Mesenchymal stem cell (in vitro differentiated cells and primary cell): ENCODE measurements around the gene STK10.

Source experiments
- DNase-seq: peaks from one replicate; pipeline ENCODE4 v3.0.0-alpha.2; 2013
- H2AFZ ChIP-seq: one replicate; pipeline ENCODE4 v1.6.1; 2013; ENCODE audit warnings: low read depth, mild to moderate bottlenecking, control low read depth, inconsistent platforms, low read length, moderate library complexity
- H2AK5ac ChIP-seq: 2 replicates; pipeline ENCODE4 v1.6.1; 2013; ENCODE audit warnings: low read length, moderate library complexity, mild to moderate bottlenecking, inconsistent platforms; ENCODE audit not compliant: severe bottlenecking
- H2BK120ac ChIP-seq: one replicate; pipeline ENCODE4 v1.6.1; 2013; ENCODE audit warnings: low read depth, mild to moderate bottlenecking, inconsistent platforms, low read length, moderate library complexity
- H2BK12ac ChIP-seq, 2 experiments: one replicate each; pipeline ENCODE4 v1.6.1; 2013; ENCODE audit warnings: inconsistent platforms in 2 of 2, low read length in 2 of 2, mild to moderate bottlenecking in 2 of 2, moderate library complexity in 2 of 2, control low read depth in 1 of 2
- H2BK15ac ChIP-seq: one replicate; pipeline ENCODE4 v1.6.1; 2013; ENCODE audit warnings: mild to moderate bottlenecking, low read depth, inconsistent platforms; ENCODE audit not compliant: poor library complexity, severe bottlenecking
- H2BK5ac ChIP-seq: 2 replicates; pipeline ENCODE4 v1.6.1; 2013; ENCODE audit warnings: low read depth, mild to moderate bottlenecking, low read length, control low read depth, inconsistent platforms; ENCODE audit not compliant: poor library complexity, severe bottlenecking
- H3K14ac ChIP-seq, 2 experiments: one replicate each; pipeline ENCODE4 v1.6.1; 2013; ENCODE audit warnings: inconsistent platforms in 2 of 2, low read length in 2 of 2, control low read depth in 1 of 2, mild to moderate bottlenecking in 1 of 2, moderate library complexity in 1 of 2
- H3K18ac ChIP-seq, 2 experiments: one replicate each; pipeline ENCODE4 v1.6.1; 2013; ENCODE audit warnings: inconsistent platforms in 2 of 2, low read length in 2 of 2, control low read depth in 1 of 2, low read depth in 1 of 2, mild to moderate bottlenecking in 1 of 2
- H3K23ac ChIP-seq, 2 experiments: one replicate each; pipeline ENCODE4 v1.6.1; 2013; ENCODE audit warnings: inconsistent platforms in 2 of 2, low read length in 2 of 2, mild to moderate bottlenecking in 2 of 2, moderate library complexity in 2 of 2, control low read depth in 1 of 2
- H3K27ac ChIP-seq: 2 replicates; pipeline ENCODE4 v1.5.1; 2013; ENCODE audit warnings: mild to moderate bottlenecking, moderate library complexity, low read length, control low read depth, inconsistent platforms; ENCODE audit not compliant: poor library complexity, severe bottlenecking
- H3K27me3 ChIP-seq, 2 experiments: 2 replicates each; pipeline versions ENCODE4 v1.6.1 to v1.7.0; 2013; ENCODE audit warnings: low read length in 2 of 2, mild to moderate bottlenecking in 2 of 2, moderate library complexity in 2 of 2, control low read depth in 1 of 2, inconsistent platforms in 1 of 2; ENCODE audit not compliant: control insufficient read depth in 1 of 2, insufficient read depth in 1 of 2
- H3K36me3 ChIP-seq, 2 experiments: 2 replicates each; pipeline versions ENCODE4 v1.6.1 to v1.7.0; 2013; ENCODE audit warnings: low read length in 2 of 2, control low read depth in 1 of 2, inconsistent platforms in 1 of 2, low read depth in 1 of 2, mild to moderate bottlenecking in 1 of 2; ENCODE audit not compliant: insufficient read depth in 2 of 2, control insufficient read depth in 1 of 2
- H3K4ac ChIP-seq, 2 experiments: one replicate each; pipeline ENCODE4 v1.6.1; 2013; ENCODE audit warnings: inconsistent platforms in 2 of 2, low read length in 2 of 2, mild to moderate bottlenecking in 2 of 2, moderate library complexity in 2 of 2, control low read depth in 1 of 2, low read depth in 1 of 2
- H3K4me1 ChIP-seq: 2 replicates; pipeline ENCODE4 v1.6.1; 2013; ENCODE audit warnings: low read depth, low read length, control low read depth; ENCODE audit not compliant: control insufficient read depth, insufficient read depth
- H3K4me2 ChIP-seq: 2 replicates; pipeline ENCODE4 v1.6.1; 2013; ENCODE audit warnings: low read length, mild to moderate bottlenecking, inconsistent platforms; ENCODE audit not compliant: poor library complexity, severe bottlenecking
- H3K4me3 ChIP-seq, 2 experiments: 2 replicates each; pipeline versions ENCODE4 v1.5.1 to v1.7.0; 2013; ENCODE audit warnings: low read length in 2 of 2, mild to moderate bottlenecking in 2 of 2, control low read depth in 1 of 2, low read depth in 1 of 2; ENCODE audit not compliant: insufficient read depth in 1 of 2
- H3K79me1 ChIP-seq: replicated peaks from 2 replicates; pipeline ENCODE4 v1.6.1; 2013; ENCODE audit warnings: mild to moderate bottlenecking, control low read depth, low read length, inconsistent platforms; ENCODE audit not compliant: poor library complexity, severe bottlenecking
- H3K9ac ChIP-seq: 2 replicates; pipeline ENCODE4 v1.7.0; 2013; ENCODE audit warnings: mild to moderate bottlenecking, low read length, moderate library complexity
- H3K9me3 ChIP-seq: 2 replicates; pipeline ENCODE4 v1.7.0; 2013; ENCODE audit warnings: mild to moderate bottlenecking, low read length; ENCODE audit not compliant: control insufficient read depth
- H4K8ac ChIP-seq: one replicate; pipeline ENCODE4 v1.6.1; 2013; ENCODE audit warnings: inconsistent platforms, mild to moderate bottlenecking, low read length, moderate library complexity
- H4K91ac ChIP-seq: one replicate; pipeline ENCODE4 v1.6.1; 2013; ENCODE audit warnings: mild to moderate bottlenecking, low read length, inconsistent platforms
- WGBS: methylation state at CpG from one replicate; pipeline ENCODE4 v1.1.7; 2013; ENCODE audit warnings: mixed read lengths; 5-methylcytosine and 5-hydroxymethylcytosine counted together

STK10 gene

GRCh38 chr5:172162987-172163343 lies 25.1 kb downstream of the STK10 start:
- Histone ChIP-seq H3K23ac (no peak overlapping the region), H3K27me3 (no peaks in the 10 kb centered on the region), H2AFZ (no peak overlapping the region), H3K18ac (no peak overlapping the region), H3K14ac (no peak overlapping the region), H3K4me1 (peaks cover 12% of the 10 kb centered on the region), H2BK5ac (no peak overlapping the region), H2BK12ac (no peak overlapping the region), H3K79me1 (peaks cover 35% of the 10 kb centered on the region), H4K8ac (no peak overlapping the region), H3K36me3 (peaks cover 5 to 21% of the 10 kb centered on the region in 2 experiments), H3K27ac (no peak overlapping the region), H3K9ac (peak overlapping the region; percentile 22), H3K4me2 (no peak overlapping the region), H3K9me3 (no peaks in the 10 kb centered on the region), H2BK15ac (no peak overlapping the region), H4K91ac (no peak overlapping the region), H3K4ac (peak overlapping the region in 1 of 2 experiments; percentile 73), H3K4me3 (no peak overlapping the region), H2AK5ac (no peak overlapping the region), H2BK120ac (no peak overlapping the region)
- DNase-seq = no peak
- 92% methylated on average over 4 of the region's 5 CpGs for WGBS

GRCh38 chr5:172162323-172162986 lies 25.6 kb downstream of the STK10 start:
- Histone ChIP-seq H3K14ac (no peak overlapping the region), H3K36me3 (peaks cover 8 to 20% of the 10 kb centered on the region in 2 experiments), H3K27ac (no peak overlapping the region), H3K4ac (peak overlapping the region in 1 of 2 experiments; percentile 73), H3K18ac (peak overlapping the region in 1 of 2 experiments; percentile 48), H2BK15ac (no peak overlapping the region), H3K9me3 (no peaks in the 10 kb centered on the region), H2BK120ac (no peak overlapping the region), H4K91ac (peak overlapping the region; percentile 54), H2AK5ac (no peak overlapping the region), H2AFZ (no peak overlapping the region), H3K4me2 (no peak overlapping the region), H4K8ac (peak overlapping the region; percentile 73), H3K9ac (no peak overlapping the region), H2BK12ac (no peak overlapping the region), H2BK5ac (no peak overlapping the region), H3K27me3 (no peaks in the 10 kb centered on the region), H3K23ac (no peak overlapping the region), H3K4me3 (no peak overlapping the region), H3K4me1 (peaks cover 10% of the 10 kb centered on the region), H3K79me1 (peaks cover 34% of the 10 kb centered on the region)
- WGBS = 96% methylated on average over 5 of the region's 5 CpGs
- peak; percentile 67 for DNase-seq

GRCh38 chr5:172160506-172160905 lies 27.5 kb downstream of the STK10 start:
- H3K9me3 ChIP-seq = no peaks in the 10 kb centered on the region
- H3K27me3 ChIP-seq = no peaks in the 10 kb centered on the region
- no peak overlapping the region for H2BK120ac ChIP-seq
- H3K36me3 ChIP-seq = peaks cover 19 to 24% of the 10 kb centered on the region in 2 experiments
- H3K4me3 ChIP-seq = no peak overlapping the region
- H2AFZ ChIP-seq = no peak overlapping the region
- H3K23ac ChIP-seq = no peak overlapping the region
- no peak overlapping the region for H3K4me2 ChIP-seq
- no peak overlapping the region for H4K91ac ChIP-seq
- no peak overlapping the region for H3K18ac ChIP-seq
- no peak overlapping the region for H4K8ac ChIP-seq
- 98% methylated on average over 7 of the region's 9 CpGs for WGBS
- no peak overlapping the region for H2BK5ac ChIP-seq
- no peak overlapping the region for H3K14ac ChIP-seq
- H3K27ac ChIP-seq = no peak overlapping the region
- H2BK12ac ChIP-seq = no peak overlapping the region
- no peak for DNase-seq
- no peak overlapping the region for H3K4ac ChIP-seq
- H3K79me1 ChIP-seq = peaks cover 37% of the 10 kb centered on the region
- peaks cover 14% of the 10 kb centered on the region for H3K4me1 ChIP-seq
- H2AK5ac ChIP-seq = no peak overlapping the region
- no peak overlapping the region for H3K9ac ChIP-seq
- no peak overlapping the region for H2BK15ac ChIP-seq

- no peak overlapping the region for H3K4me3 ChIP-seq
- H3K36me3 ChIP-seq = peaks cover 20 to 27% of the 10 kb centered on the region in 2 experiments
- no peak overlapping the region for H2BK120ac ChIP-seq
- peaks cover 8% of the 10 kb centered on the region for H3K4me1 ChIP-seq
- H3K79me1 ChIP-seq = peaks cover 34% of the 10 kb centered on the region
- no peak overlapping the region for H3K18ac ChIP-seq
- H3K27me3 ChIP-seq = no peaks in the 10 kb centered on the region
- DNase-seq = no peak
- H3K14ac ChIP-seq = no peak overlapping the region
- no peak overlapping the region for H3K23ac ChIP-seq
- no peak overlapping the region for H3K4me2 ChIP-seq
- 96% methylated on average over 8 of the region's 8 CpGs for WGBS
- H4K8ac ChIP-seq = no peak overlapping the region
- H2BK12ac ChIP-seq = no peak overlapping the region
- H3K27ac ChIP-seq = no peak overlapping the region
- no peak overlapping the region for H3K9ac ChIP-seq
- H3K9me3 ChIP-seq = no peaks in the 10 kb centered on the region
- H3K4ac ChIP-seq = no peak overlapping the region
- H4K91ac ChIP-seq = no peak overlapping the region
- no peak overlapping the region for H2AK5ac ChIP-seq
- no peak overlapping the region for H2AFZ ChIP-seq
- H2BK5ac ChIP-seq = no peak overlapping the region
- no peak overlapping the region for H2BK15ac ChIP-seq
Observed at GRCh38 chr5:172159016-172159415, 29.0 kb downstream of the STK10 start.
